ENCODE results near the gene F11R.

GRCh38 chr1:160952129-160952510, 68.8 kb downstream of the F11R start:
- no peak for TF ChIP-seq CTCF (conservative IDR thresholded peaks at IDR 0.05; ENCODE audit: low read depth, low read length)
- no peak for TF ChIP-seq RFX5 (IDR thresholded peaks at IDR 0.05; ENCODE audit: low read depth, low read length)
- no peak for TF ChIP-seq CEBPB (IDR thresholded peaks at IDR 0.05; ENCODE audit: low read depth, low read length)
- TF ChIP-seq FOS (IDR thresholded peaks at IDR 0.05; ENCODE audit: low read depth, low read length), result no peak
- TF ChIP-seq SMC3 (IDR thresholded peaks at IDR 0.05; ENCODE audit: low read depth, low read length), result no peak
- no peak for TF ChIP-seq BHLHE40 (IDR thresholded peaks at IDR 0.05; ENCODE audit: low read depth, low read length)
- TF ChIP-seq RAD21 (IDR thresholded peaks at IDR 0.05; ENCODE audit: low read length), result no peak
- no peak for TF ChIP-seq POLR2A (IDR thresholded peaks at IDR 0.05; ENCODE audit: low read depth, low read length)
- TF ChIP-seq NFE2L2 (IDR thresholded peaks at IDR 0.05; ENCODE audit: low read depth, low read length), result no peak
- TF ChIP-seq RCOR1 (IDR thresholded peaks at IDR 0.05; ENCODE audit: insufficient replicate concordance, low read length), result no peak

Data from IMR-90 (cell line).